Endothelial cell (in vitro differentiated cells): ENCODE results near the gene NEDD4L. TPM values are rescaled to one million over a fixed set of nuclear protein-coding genes. Genes with fewer than 3 reads are reported as not detected.

Experiments
- DNase-seq: peaks from one replicate; pipeline ENCODE4 v3.0.0; 2021; ENCODE audit warnings: low spot score
- H3K27ac Mint-ChIP-seq: one replicate; pipeline ENCODE4 v1.8.0; 2021; ENCODE audit warnings: mixed read lengths, inconsistent platforms; ENCODE audit not compliant: unreplicated experiment
- H3K27me3 Mint-ChIP-seq: one replicate; pipeline ENCODE4 v1.8.0; 2021; ENCODE audit warnings: mild to moderate bottlenecking, moderate library complexity, mixed read lengths, inconsistent platforms; ENCODE audit not compliant: unreplicated experiment
- H3K36me3 Mint-ChIP-seq: one replicate; pipeline ENCODE4 v1.8.0; 2021; ENCODE audit warnings: mild to moderate bottlenecking, low read depth, mixed read lengths, inconsistent platforms; ENCODE audit not compliant: unreplicated experiment
- H3K4me1 Mint-ChIP-seq: one replicate; pipeline ENCODE4 v1.8.0; 2021; ENCODE audit warnings: mild to moderate bottlenecking, mixed read lengths, inconsistent platforms; ENCODE audit not compliant: unreplicated experiment
- H3K4me3 Mint-ChIP-seq: one replicate; pipeline ENCODE4 v1.8.0; 2021; ENCODE audit warnings: mild to moderate bottlenecking, mixed read lengths, inconsistent platforms; ENCODE audit not compliant: unreplicated experiment
- H3K9me3 Mint-ChIP-seq: one replicate; pipeline ENCODE4 v1.8.0; 2021; ENCODE audit warnings: mixed read lengths, inconsistent platforms; ENCODE audit not compliant: unreplicated experiment
- CTCF ChIP-seq: fragments of 200-600 bp; sonication (generic); IDR thresholded peaks from one replicate; pipeline ENCODE4 v1.5.0; 2021; ENCODE audit warnings: antibody characterized with exemption; ENCODE audit not compliant: unreplicated experiment
- total RNA-seq: library from RNA; stranded (reverse); fragmentation: NEBNext Ultra II Directional; extraction: Animal tissue kit (Norgen Biotek cat#: 25700); gene quantifications from one replicate; pipeline ENCODE4 v1.2.1, GENCODE V29; 2021; ENCODE audit not compliant: unreplicated experiment

NEDD4L gene
- total RNA-seq, 1 donor from 2014 or later, result 42.8 TPM

- no peak overlapping the region for H3K27ac Mint-ChIP-seq
- H3K27me3 Mint-ChIP-seq, result no peaks in the 10 kb centered on the region
- no peak for DNase-seq
- H3K36me3 Mint-ChIP-seq, result no peaks in the 10 kb centered on the region
- H3K4me1 Mint-ChIP-seq, result peaks cover 4% of the 10 kb centered on the region
- no peak for TF ChIP-seq CTCF
- H3K9me3 Mint-ChIP-seq, result no peaks in the 10 kb centered on the region
- H3K4me3 Mint-ChIP-seq, result no peak overlapping the region
Observed at GRCh38 chr18:58321986-58322385, 278.0 kb downstream of the NEDD4L start.

DNA sequence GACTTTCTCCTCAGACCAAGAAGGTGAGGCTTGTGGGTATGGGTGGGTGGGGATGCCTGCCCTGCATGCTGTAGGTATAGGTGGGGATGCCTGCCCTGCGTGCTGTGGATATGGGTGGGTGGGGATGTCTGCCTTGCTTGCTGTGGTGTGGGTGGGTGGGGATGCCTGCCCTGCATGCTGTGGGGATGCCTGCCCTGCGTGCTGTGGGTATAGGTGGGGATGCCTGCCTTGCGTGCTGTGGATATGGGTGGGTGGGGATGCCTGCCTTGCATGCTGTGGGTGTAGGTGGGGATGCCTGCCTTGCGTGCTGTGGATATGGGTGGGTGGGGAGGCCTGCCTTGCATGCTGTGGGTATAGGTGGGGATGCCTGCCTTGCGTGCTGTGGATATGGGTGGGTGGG, 278.4 kb downstream of the NEDD4L start:
- peaks cover 4% of the 10 kb centered on the region for H3K4me1 Mint-ChIP-seq
- DNase-seq, result no peak
- no peak for TF ChIP-seq CTCF
- H3K36me3 Mint-ChIP-seq, result no peaks in the 10 kb centered on the region
- H3K27me3 Mint-ChIP-seq, result no peaks in the 10 kb centered on the region
- no peaks in the 10 kb centered on the region for H3K9me3 Mint-ChIP-seq
- H3K27ac Mint-ChIP-seq, result no peak overlapping the region
- no peak overlapping the region for H3K4me3 Mint-ChIP-seq

DNA sequence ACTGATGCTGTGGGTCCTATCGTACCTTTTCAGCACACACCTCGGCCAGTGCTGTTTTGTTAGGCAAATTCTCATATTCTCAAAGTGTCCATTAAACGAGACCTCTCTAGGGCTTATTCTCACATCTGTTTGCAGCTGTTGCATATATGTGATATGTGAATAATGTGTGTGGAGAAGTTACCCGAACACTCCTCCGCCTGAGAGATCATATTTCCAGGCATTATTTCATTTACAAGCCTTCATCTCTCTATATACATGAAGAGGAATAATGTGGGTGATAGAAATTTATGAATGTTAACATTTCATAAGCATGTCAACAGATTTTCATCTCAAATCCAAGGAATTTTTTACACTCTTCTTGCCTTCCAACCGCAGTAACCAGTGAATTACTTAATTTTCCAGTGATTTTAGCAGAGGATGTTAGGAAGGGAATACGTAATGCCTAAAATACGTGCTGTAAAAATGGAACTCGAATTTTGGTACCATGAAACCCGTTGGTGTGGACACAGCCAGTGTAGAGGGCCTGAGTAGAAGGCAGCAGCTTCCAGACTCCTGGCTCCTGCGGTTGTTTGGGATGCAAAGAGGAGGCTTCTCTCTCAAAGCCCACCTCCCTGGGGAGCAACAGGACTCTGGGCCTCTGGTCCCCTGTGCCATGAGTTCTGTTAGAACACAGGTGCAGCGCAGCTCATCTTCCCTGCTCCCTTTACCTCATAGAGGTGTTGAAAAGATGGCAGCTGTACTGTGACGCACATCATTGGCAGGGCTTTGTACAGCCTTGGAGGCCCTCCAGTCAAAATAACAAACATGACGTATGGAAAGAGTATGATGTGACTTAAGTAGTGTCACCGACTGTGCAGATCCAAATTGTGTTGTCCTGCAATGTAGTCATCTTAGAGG, 280.1 kb downstream of the NEDD4L start:
- Mint-ChIP-seq H3K27ac (no peak overlapping the region), H3K9me3 (no peaks in the 10 kb centered on the region), H3K4me3 (no peak overlapping the region), H3K27me3 (no peaks in the 10 kb centered on the region), H3K4me1 (peaks cover 4% of the 10 kb centered on the region), H3K36me3 (peaks cover 4% of the 10 kb centered on the region)
- DNase-seq, result no peak
- TF ChIP-seq CTCF, result no peak

DNA sequence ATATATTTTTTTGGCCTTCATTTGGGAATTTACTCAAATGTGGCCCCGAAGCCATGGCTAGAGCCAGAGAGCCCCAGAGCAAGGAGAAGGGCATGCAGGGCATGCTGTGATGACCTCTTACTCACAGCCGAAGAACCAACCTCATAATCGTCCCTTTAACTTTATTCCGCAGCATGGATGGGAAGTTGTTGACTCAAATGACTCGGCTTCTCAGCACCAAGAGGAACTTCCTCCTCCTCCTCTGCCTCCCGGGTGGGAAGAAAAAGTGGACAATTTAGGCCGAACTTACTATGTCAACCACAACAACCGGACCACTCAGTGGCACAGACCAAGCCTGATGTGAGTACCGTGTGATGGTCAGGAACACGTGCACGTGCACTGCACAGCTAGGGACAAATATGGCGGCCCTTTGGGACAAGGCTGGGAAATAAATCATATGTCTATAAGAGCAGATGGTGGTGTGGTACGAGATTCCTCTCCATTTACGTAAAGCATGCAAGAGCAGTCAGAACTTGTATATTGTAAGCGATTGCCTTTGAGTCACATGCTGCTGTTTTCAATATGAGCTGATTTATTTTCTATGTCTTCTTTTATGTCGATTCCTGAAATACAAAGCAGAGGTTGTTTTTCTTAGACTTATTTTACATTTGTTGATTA, 280.9 kb downstream of the NEDD4L start:
- H3K9me3 Mint-ChIP-seq, result no peaks in the 10 kb centered on the region
- peaks cover 4% of the 10 kb centered on the region for H3K36me3 Mint-ChIP-seq
- no peaks in the 10 kb centered on the region for H3K27me3 Mint-ChIP-seq
- peaks cover 4% of the 10 kb centered on the region for H3K4me1 Mint-ChIP-seq
- no peak for TF ChIP-seq CTCF
- no peak overlapping the region for H3K4me3 Mint-ChIP-seq
- no peak for DNase-seq
- no peak overlapping the region for H3K27ac Mint-ChIP-seq

- Mint-ChIP-seq H3K9me3 (no peaks in the 10 kb centered on the region), H3K27me3 (no peaks in the 10 kb centered on the region), H3K27ac (no peak overlapping the region), H3K4me1 (peaks cover 4% of the 10 kb centered on the region), H3K36me3 (peaks cover 4% of the 10 kb centered on the region), H3K4me3 (no peak overlapping the region)
- no peak for TF ChIP-seq CTCF
- no peak for DNase-seq
Observed at GRCh38 chr18:58325494-58325893, 281.5 kb downstream of the NEDD4L start.
